HG03439 (cell line): ENCODE data around the gene PLXNB3.
"Not testable (repeated sequence)": the region's sequence is repeated elsewhere in the genome, so short reads cannot be mapped to it uniquely, and the experiment has no call there.

Experiments used
- ATAC-seq: cut with Tn5 transposase; IDR thresholded peaks from one replicate; pipeline ENCODE4 v1.9.1; 2021; ENCODE audit warnings: mild to moderate bottlenecking, moderate library complexity; ENCODE audit not compliant: unreplicated experiment

The PLXNB3 gene

GRCh38 chrX:153732401-153732800 is 31.6 kb upstream of the PLXNB3 start:
- ATAC-seq = no peak

DNA sequence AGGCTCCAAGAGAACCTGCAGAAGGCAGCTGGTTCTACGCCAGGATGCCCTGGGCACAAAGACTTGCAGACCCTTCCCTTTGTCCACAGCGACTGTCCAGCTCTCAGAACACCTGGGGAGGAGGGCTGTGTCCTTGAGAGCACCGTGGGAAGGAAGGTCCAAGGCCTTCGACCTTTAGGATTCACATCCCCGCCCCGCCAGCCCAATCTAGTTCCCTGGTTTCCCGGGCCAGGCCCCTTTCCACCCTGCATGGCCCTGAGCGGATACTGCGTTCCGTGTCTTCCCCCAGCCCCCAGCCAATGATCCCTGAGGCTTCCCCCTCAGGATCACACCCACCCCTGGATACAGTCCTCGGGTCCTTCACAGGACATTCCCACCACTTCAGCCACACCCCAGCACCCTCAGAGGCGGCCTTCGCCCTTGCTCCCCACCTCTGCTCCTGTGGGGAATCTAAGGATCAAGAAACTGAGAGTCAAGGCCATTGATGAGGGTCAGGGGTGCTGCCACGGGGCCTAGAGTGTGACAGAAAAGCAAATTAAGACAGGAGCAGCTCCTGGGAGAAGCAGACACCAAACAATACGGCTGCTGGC is 30.3 kb upstream of the PLXNB3 start:
- no peak for ATAC-seq

GRCh38 chrX:153734871-153735270 is 29.2 kb upstream of the PLXNB3 start:
- no peak for ATAC-seq

GRCh38 chrX:153735274-153735673 is 28.8 kb upstream of the PLXNB3 start:
- ATAC-seq = no peak

DNA sequence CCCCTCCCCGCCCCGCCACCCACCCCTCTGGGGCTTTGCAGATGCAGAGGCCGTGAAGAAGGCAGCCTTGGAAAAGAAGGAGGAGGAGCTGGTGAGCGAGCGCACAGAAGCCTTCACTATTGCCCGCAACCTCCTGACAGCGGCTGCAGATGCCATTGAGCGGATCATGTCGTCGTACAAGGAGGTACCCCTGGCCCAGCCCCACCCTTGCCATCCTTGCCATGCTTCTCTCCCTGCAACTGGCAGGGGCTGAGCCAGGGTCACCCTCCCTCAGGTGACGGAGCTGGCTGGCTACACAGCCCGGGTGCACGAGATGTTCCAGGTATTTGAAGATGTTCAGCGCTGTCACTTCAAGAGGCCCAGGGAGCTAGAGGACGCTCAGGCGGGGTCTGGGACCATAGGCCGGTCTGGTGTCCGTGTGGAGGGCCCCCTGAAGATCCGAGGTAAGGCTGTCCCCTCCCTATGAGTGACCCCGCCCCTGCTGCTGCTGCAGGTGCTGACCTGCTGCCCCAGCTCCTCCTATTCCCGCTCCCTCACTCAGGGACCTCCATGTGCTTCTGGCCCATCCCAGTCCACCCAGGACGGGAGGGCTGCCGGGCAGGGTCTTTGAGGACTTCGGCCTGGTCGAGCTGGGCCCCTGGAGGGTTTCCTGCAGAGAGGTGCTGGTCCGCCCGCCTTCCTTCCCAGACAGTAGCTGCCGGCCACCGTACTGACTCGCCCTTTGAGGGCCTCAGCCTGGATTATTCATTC is 27.8 kb upstream of the PLXNB3 start:
- ATAC-seq = no peak

- ATAC-seq = no peak
These were observed 27.1 kb upstream of the PLXNB3 start for GRCh38 chrX:153736871-153737441.

DNA sequence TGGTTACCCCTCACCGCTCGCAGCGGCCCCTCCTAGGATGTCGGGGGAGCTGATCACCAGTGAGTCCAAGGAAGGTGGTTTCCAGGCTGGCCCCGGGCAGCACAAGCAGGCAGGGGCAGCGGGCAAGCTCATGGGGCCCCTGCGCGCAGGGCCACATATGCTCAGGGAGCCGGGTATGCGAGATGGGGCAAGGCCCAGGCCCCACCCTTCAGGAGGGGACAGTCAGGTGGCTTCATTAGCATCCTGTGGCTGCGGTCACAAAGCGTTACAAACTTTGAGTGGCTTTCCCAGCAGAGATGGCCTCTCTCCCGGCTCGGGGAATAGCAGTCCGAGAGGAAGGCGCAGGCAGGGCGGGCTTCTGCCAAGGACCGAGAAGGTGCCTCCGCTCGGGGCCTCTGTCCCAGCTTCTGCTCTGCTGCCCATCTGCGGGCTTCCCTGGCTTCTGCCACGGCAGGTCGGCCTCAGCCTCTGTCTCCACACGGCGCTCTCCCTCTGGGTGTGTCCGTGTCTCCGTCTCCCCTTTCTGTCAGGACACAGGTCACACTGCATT is 25.9 kb upstream of the PLXNB3 start:
- no peak for ATAC-seq

- ATAC-seq = no peak
These were observed 24.1 kb upstream of the PLXNB3 start for GRCh38 chrX:153739754-153740486.

DNA sequence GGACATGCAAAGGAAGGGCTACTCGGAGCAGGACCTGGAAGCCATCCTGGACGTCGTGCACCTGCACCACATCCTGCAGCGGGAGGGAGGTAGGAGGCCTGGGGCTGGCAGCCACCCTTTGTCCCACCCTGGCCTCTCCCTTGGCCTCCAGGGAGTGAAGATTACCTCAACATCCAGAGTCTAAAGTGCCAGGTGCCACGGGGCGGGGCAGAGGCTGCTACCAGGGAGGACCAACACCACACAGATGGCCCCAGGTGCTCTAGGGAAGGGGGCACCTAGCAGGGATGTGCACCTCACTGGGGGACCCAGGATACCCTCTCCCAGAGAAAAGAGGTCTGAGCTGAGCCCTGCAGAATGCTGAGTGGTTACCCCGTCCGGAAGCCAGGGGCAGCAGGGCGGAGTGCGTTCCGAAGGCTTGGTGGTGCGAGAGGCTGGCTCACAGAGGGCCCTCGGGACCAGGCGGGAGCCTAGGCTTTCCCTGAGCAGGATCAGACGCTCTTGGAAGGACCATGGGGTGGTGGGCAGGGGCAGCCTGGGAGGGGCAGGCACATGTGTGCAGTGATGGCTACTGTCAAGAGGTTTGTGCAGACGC is 23.3 kb upstream of the PLXNB3 start:
- ATAC-seq = no peak

DNA sequence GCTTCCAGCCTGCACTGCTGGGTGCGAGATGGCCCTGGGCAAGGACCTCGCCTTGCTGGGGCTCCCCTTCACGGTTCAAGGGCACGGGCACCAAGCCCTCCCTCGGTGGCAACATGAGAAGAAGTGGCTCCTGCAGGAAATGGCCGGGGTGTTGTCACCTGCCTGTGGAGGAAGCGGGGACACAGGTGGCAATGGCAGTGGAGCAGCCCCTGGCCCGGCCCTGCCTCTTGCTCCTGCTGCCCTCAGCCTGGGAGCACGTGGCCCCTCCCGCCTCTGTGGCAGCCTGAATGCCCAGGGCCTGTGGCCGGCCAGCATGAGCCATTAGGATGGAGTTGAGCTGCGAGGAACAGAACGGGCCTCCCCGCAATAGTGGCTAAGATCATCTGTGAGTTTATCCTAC is 22.6 kb upstream of the PLXNB3 start:
- ATAC-seq = no peak

- ATAC-seq = not testable (repeated sequence)
These were observed 21.9 kb upstream of the PLXNB3 start for GRCh38 chrX:153742111-153742510.

DNA sequence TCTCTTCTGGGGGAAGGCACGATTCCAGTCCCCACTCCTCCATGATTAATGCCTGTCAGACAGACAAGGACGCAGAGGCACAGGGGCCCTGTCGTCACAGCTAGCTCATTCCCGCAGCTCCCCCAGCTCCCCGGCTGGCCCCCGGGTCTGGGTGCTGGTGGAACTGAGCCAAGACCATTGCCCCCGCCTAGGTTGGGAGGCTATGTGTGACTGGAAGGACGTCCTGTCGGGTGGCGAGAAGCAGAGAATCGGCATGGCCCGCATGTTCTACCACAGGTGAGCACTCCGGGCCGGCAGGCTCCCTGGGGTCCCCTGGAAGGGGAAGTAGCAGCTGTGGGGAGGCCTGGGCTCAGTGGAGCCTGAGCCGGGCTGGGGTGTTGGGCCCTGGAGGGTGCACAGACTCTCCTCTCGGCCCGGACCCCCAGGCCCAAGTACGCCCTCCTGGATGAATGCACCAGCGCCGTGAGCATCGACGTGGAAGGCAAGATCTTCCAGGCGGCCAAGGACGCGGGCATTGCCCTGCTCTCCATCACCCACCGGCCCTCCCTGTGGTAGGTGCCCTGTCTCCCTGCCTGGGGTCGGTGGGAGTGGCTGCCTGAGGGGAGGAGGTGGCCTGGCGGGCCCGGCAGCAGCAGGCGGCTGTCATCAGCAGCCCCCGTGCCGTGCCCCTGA is 21.1 kb upstream of the PLXNB3 start:
- not testable (repeated sequence) for ATAC-seq

DNA sequence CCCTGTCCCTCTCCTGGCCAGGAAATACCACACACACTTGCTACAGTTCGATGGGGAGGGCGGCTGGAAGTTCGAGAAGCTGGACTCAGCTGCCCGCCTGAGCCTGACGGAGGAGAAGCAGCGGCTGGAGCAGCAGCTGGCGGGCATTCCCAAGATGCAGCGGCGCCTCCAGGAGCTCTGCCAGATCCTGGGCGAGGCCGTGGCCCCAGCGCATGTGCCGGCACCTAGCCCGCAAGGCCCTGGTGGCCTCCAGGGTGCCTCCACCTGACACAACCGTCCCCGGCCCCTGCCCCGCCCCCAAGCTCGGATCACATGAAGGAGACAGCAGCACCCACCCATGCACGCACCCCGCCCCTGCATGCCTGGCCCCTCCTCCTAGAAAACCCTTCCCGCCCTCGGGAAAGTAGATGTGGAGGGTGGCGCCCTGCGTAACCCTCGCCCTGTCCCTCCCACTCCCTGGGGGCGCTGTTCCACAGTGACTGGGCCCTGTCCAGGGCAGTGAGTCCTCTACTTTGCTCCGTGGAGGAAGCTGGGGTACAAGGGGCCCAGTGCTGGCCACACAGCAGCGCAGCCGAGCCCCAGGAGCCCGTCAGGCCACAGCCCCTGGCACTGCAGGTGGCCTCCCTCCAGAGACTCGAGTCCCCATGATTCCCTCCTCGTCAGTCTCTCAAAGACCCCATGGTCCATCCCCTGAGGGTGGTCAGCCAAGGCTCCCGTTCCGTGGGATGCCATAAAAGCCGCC is 20.4 kb upstream of the PLXNB3 start:
- ATAC-seq = not testable (repeated sequence)

DNA sequence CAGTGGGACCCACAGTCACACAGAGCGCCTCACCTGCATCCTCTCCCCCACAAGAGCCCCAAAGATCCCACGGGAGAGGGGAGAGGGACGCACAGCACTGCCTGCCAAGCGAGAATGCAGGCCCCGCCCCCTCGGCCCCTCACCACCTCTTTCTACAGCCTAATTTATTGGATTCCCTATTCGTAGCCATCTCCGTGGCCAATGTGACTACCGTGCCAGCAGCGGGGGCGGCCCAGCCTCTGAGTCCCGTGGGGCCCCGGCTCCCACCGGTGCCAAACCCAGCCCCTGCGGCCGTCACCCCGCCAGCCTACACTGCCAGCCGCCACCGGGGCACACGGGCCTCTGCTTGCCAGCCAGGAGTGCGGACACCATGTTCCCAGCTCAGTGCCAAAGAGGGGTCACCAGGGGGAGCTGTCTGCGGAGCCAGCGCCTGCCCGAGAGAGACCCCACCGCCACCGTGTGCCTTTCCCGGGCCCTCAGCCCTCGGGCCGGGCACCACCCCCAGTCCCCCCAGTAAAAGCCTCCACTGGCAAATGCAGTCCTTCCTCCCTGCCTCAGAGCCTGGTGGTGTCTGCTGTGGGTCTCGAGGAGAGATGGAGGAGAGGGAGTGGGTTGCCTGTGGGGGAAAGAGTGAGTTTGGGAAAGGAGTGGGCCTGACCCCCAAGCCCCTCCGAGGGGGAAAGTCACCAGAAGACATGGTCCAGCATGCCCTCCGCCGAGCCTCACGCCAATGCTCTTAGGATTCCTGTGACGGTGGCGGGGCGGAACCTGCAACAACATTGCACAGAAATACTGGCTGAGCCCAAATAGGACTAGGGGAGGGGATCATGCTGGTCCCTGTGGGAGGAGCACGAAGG is 19.6 kb upstream of the PLXNB3 start:
- ATAC-seq = no peak

DNA sequence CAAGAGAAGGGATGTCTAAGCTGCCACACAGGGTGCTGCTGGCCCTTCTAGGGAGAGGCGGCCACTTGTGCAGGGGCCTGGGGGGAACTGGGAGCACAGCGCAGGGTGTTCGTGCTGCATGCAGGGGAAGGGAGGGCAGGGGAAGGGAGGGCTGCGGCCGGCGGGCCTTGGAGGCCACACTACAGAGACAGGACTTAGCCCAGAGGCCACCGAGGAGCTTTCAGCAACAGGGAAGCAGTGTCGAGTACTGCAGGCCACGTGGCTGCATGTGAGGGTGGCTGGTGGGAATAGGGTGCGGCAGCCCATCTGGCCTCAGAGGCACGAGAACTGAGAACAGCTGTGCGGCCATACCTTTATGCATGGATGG is 19.0 kb upstream of the PLXNB3 start:
- not testable (repeated sequence) for ATAC-seq

DNA sequence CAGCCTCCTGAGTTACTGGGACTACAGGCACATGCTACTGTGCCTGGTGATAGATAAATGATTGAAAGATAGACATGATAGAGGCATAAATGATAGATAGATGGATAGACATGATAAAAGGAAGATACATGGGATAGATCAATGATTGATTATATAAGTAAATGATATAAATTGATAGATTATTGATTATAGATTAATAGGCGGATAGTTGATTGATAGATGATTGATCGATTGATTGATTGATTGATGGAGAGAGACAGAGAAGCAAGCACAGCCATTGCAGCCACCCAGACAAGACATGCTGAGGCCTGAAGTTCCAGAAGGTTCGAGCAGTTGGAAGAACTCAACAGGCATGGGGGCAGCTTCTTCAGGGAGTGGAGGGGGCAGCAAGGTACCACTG is 17.7 kb upstream of the PLXNB3 start:
- ATAC-seq = no peak

DNA sequence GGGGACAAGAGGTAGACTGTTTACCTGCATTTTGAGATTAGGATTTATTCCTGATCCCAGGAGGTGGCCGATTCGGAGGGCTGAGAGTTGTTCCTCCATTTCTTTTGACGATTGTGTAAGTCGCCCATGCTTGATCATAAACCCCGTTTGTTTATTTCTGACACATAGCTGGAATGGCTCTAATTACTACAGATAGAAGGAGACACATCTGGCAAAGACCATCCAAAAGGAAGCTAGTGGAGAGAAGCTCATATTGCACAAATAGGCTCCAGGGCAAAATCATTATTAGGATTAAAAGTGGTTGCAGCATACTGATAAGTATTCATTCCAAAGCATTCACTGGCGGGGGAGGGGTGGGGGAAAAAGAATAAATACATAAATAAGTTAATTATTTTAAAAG is 17.1 kb upstream of the PLXNB3 start:
- not testable (repeated sequence) for ATAC-seq

GRCh38 chrX:153749017-153749416 is 15.0 kb upstream of the PLXNB3 start:
- ATAC-seq = not testable (repeated sequence)
